Adrenal gland (tissue), 5 donors: ENCODE results near the gene ZMAT3.

Source experiments
- POLR2A ChIP-seq, 2 donors: fragments of 450-650 bp; IDR thresholded peaks; one replicate each; pipeline ENCODE4 v1.6.1; 2017; ENCODE audit warnings: antibody characterized with exemption in 2 of 2, mild to moderate bottlenecking in 2 of 2, moderate library complexity in 1 of 2
- TF ChIP-seq, protein P1 (sequence below), 6 experiments: fragments of 450-650 bp in 4 of 6; fragments of 200-600 bp in 2 of 6; sonication (generic) in 1 of 6; IDR thresholded peaks; 1 replicate in 5 of 6; 2 replicates in 1 of 6; pipeline versions ENCODE4 v1.5.1 to v1.8.0; 2016 to 2021; ENCODE audit warnings: antibody characterized with exemption in 6 of 6, mild to moderate bottlenecking in 2 of 6, moderate library complexity in 1 of 6
- donor health status: DM: no; HTN: no; CAD: no.

DNA sequence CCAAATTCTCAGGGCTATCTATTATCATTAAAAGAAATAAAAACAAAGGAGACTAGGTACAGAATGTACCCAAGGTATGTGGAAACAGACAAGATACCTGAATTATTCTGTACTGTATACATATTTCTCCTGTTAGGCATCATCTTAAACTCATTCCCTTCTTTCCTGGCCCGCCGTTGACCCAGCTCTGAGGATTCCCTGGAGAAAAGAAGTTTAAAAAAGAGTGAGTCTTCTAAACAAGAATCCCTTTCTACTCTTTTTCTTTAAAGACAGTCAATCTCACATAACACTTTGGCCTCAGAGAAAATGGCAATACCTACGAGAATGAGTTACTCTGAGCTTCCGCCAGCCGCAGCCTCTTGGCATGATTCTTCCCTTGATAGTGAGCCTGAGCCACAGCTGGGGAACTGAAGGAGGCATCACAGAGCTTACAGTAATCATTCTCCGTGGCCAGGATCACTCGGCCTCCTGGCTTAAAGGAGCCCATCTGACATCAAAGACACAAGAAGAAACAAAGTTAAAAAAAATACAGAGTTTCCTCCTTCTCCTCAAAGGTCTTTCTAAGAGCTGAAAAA is 44.2 kb downstream of the ZMAT3 start:
- no peak for TF ChIP-seq POLR2A (IDR thresholded peaks at IDR 0.05)
- TF ChIP-seq, protein P1, sequence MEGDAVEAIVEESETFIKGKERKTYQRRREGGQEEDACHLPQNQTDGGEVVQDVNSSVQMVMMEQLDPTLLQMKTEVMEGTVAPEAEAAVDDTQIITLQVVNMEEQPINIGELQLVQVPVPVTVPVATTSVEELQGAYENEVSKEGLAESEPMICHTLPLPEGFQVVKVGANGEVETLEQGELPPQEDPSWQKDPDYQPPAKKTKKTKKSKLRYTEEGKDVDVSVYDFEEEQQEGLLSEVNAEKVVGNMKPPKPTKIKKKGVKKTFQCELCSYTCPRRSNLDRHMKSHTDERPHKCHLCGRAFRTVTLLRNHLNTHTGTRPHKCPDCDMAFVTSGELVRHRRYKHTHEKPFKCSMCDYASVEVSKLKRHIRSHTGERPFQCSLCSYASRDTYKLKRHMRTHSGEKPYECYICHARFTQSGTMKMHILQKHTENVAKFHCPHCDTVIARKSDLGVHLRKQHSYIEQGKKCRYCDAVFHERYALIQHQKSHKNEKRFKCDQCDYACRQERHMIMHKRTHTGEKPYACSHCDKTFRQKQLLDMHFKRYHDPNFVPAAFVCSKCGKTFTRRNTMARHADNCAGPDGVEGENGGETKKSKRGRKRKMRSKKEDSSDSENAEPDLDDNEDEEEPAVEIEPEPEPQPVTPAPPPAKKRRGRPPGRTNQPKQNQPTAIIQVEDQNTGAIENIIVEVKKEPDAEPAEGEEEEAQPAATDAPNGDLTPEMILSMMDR (IDR thresholded peaks at IDR 0.05), result no peak
